Nephron progenitor cell (in vitro differentiated cells): Measurements from ENCODE around the gene CCDC88A.

Experiments used
- DNase-seq: peaks from one replicate; pipeline ENCODE4 v3.0.0; 2021
- H3K27ac Mint-ChIP-seq: 2 replicates; pipeline ENCODE4 v1.8.0; 2021; ENCODE audit warnings: mild to moderate bottlenecking, moderate library complexity, mixed read lengths
- H3K27me3 Mint-ChIP-seq: 2 replicates; pipeline ENCODE4 v1.8.0; 2021; ENCODE audit warnings: mild to moderate bottlenecking, low read depth, mixed read lengths; ENCODE audit not compliant: poor library complexity
- H3K36me3 Mint-ChIP-seq: 2 replicates; pipeline ENCODE4 v1.8.0; 2021; ENCODE audit warnings: low read depth, mixed read lengths
- H3K4me1 Mint-ChIP-seq: 2 replicates; pipeline ENCODE4 v1.8.0; 2021; ENCODE audit warnings: mixed read lengths
- H3K4me3 Mint-ChIP-seq: 2 replicates; pipeline ENCODE4 v1.8.0; 2021; ENCODE audit warnings: mild to moderate bottlenecking, moderate library complexity, mixed read lengths
- H3K9me3 Mint-ChIP-seq: 2 replicates; pipeline ENCODE4 v1.8.0; 2021; ENCODE audit warnings: mild to moderate bottlenecking, moderate library complexity, mixed read lengths
- TF ChIP-seq, protein P1 (sequence below): fragments of 200-600 bp; sonication (generic); IDR thresholded peaks from 2 replicates; pipeline ENCODE4 v1.5.0; 2021; ENCODE audit warnings: antibody characterized with exemption

Gene CCDC88A

GRCh38 chr2:55327470-55328230, 92.0 kb downstream of the CCDC88A start:
- Mint-ChIP-seq H3K4me3 (no peak overlapping the region), H3K9me3 (peaks cover 3% of the 10 kb centered on the region), H3K27ac (no peak overlapping the region), H3K4me1 (no peaks in the 10 kb centered on the region), H3K27me3 (no peaks in the 10 kb centered on the region), H3K36me3 (peaks cover 75% of the 10 kb centered on the region)
- no peak for DNase-seq
- TF ChIP-seq, protein P1, sequence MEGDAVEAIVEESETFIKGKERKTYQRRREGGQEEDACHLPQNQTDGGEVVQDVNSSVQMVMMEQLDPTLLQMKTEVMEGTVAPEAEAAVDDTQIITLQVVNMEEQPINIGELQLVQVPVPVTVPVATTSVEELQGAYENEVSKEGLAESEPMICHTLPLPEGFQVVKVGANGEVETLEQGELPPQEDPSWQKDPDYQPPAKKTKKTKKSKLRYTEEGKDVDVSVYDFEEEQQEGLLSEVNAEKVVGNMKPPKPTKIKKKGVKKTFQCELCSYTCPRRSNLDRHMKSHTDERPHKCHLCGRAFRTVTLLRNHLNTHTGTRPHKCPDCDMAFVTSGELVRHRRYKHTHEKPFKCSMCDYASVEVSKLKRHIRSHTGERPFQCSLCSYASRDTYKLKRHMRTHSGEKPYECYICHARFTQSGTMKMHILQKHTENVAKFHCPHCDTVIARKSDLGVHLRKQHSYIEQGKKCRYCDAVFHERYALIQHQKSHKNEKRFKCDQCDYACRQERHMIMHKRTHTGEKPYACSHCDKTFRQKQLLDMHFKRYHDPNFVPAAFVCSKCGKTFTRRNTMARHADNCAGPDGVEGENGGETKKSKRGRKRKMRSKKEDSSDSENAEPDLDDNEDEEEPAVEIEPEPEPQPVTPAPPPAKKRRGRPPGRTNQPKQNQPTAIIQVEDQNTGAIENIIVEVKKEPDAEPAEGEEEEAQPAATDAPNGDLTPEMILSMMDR, result no peak

DNA sequence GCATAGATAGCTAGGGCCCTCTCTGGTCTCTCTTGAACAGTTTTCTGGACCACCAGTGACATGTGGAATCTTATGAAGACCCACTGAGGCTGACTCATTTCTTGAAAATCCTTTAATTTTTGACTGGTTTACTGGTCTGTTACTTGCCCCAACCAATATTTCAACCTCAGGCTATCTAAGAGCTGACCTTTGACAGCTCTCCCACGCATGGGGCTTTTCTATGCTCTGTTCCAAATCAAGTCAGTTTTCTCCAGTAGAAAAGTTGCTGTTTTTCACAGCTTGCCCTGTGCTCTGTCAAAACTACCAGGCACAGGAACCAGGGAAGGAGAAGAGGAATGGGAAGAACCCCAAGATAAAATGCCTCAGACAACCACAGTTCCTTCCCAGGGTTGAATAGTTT, 104.7 kb downstream of the CCDC88A start:
- TF ChIP-seq, protein P1, result no peak
- no peak for DNase-seq
- no peak overlapping the region for H3K4me3 Mint-ChIP-seq
- no peaks in the 10 kb centered on the region for H3K27me3 Mint-ChIP-seq
- H3K36me3 Mint-ChIP-seq, result peaks cover 64% of the 10 kb centered on the region
- no peaks in the 10 kb centered on the region for H3K4me1 Mint-ChIP-seq
- no peaks in the 10 kb centered on the region for H3K9me3 Mint-ChIP-seq
- H3K27ac Mint-ChIP-seq, result no peak overlapping the region

DNA sequence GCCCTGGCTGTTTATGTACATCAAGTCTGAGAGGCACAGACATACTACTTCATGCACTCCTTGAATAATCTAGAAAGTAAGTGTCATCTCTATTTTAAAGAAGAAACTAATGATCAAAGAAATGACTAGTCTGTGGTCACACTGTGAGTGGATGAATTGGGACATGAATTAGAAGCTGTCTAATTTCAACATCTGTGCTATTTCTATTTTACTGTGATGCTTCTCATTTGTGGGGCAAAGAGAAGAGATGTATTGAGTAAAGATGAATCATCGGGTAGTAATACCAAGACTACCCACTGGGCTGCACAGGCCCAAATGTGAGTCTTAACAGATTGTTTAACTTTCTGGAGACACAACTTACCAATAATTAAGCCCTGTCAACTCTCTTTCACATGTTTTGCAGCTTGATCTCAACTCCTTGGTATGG, 108.2 kb downstream of the CCDC88A start:
- Mint-ChIP-seq H3K27me3 (no peaks in the 10 kb centered on the region), H3K9me3 (no peaks in the 10 kb centered on the region), H3K36me3 (peaks cover 56% of the 10 kb centered on the region), H3K27ac (no peak overlapping the region), H3K4me1 (no peaks in the 10 kb centered on the region), H3K4me3 (no peak overlapping the region)
- TF ChIP-seq, protein P1, result no peak
- no peak for DNase-seq

DNA sequence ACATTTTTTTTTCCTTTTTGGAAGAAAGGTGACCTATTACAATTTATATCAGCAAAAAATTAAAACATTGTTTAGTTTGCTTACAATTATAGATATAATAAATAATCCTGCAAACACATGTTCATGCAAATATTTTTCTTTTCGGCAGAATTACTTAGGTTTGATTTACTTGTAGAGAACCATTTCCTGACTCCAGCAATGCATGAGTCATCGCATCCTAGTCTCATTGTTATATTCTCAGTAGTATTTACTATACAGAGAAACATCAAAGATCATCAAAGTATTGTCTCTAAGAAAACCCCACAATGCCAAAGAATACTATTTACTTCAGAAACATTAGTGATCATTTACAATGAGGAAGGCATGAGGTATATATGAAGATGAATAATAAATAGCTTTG, 110.2 kb downstream of the CCDC88A start:
- H3K27ac Mint-ChIP-seq, result no peak overlapping the region
- TF ChIP-seq, protein P1, result no peak
- no peaks in the 10 kb centered on the region for H3K27me3 Mint-ChIP-seq
- H3K4me1 Mint-ChIP-seq, result no peaks in the 10 kb centered on the region
- no peak for DNase-seq
- no peaks in the 10 kb centered on the region for H3K9me3 Mint-ChIP-seq
- H3K4me3 Mint-ChIP-seq, result no peak overlapping the region
- H3K36me3 Mint-ChIP-seq, result peaks cover 46% of the 10 kb centered on the region

GRCh38 chr2:55302241-55302640, 117.4 kb downstream of the CCDC88A start:
- TF ChIP-seq, protein P1, result no peak
- Mint-ChIP-seq H3K36me3 (peaks cover 33% of the 10 kb centered on the region), H3K4me3 (no peak overlapping the region), H3K4me1 (no peaks in the 10 kb centered on the region), H3K27me3 (no peaks in the 10 kb centered on the region), H3K27ac (no peak overlapping the region), H3K9me3 (no peaks in the 10 kb centered on the region)
- no peak for DNase-seq

DNA sequence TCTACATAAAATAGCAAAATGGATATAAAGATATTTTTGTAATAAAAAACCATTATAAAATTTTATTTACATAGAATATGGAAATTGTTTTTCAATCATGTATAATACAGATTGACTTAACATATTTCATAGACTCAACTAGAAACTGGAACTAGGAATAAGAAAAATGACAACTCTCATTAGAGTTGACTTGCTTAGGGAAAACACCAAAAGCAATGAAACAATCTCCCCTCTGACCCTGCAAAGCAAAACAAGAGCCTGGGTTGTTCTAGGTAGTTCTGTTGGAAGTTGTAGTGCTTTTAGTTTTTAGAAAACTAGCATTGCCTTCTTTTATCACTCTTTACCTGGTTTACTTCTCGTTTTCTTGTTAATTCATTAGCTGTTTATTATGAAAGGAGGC, 118.4 kb downstream of the CCDC88A start:
- H3K36me3 Mint-ChIP-seq, result peaks cover 33% of the 10 kb centered on the region
- no peaks in the 10 kb centered on the region for H3K27me3 Mint-ChIP-seq
- DNase-seq, result no peak
- no peaks in the 10 kb centered on the region for H3K9me3 Mint-ChIP-seq
- H3K4me1 Mint-ChIP-seq, result no peaks in the 10 kb centered on the region
- no peak overlapping the region for H3K27ac Mint-ChIP-seq
- H3K4me3 Mint-ChIP-seq, result no peak overlapping the region
- TF ChIP-seq, protein P1, result no peak
